Stimulated activated CD4-positive, alpha-beta T cell treated with anti-CD3 and anti-CD28 coated beads, Interleukin-15, amount 100 ng/mL, for 1 hour (primary cell): ENCODE results near the gene PSMB10.

Experiments
- DNase-seq, 2 donors: peaks; one replicate each; pipeline ENCODE4 v3.0.0-alpha.2; 2020; ENCODE audit warnings: low read depth in 1 of 2, low spot score in 1 of 2

PSMB10 gene

GRCh38 chr16:67963662-67964321 lies 27.1 kb upstream of the PSMB10 start:
- DNase-seq, result no peak

GRCh38 chr16:67963292-67963661 lies 26.6 kb upstream of the PSMB10 start:
- no peak for DNase-seq

GRCh38 chr16:67962135-67962534 lies 25.5 kb upstream of the PSMB10 start:
- no peak for DNase-seq

- DNase-seq, result no peak
Observed at GRCh38 chr16:67961551-67961957, 24.9 kb upstream of the PSMB10 start.

- DNase-seq, result no peak
Observed at GRCh38 chr16:67959536-67960329, 23.1 kb upstream of the PSMB10 start.

- no peak for DNase-seq
Observed at GRCh38 chr16:67957622-67958021, 21.0 kb upstream of the PSMB10 start.

GRCh38 chr16:67954421-67955196 lies 18.0 kb upstream of the PSMB10 start:
- no peak for DNase-seq

- DNase-seq, result no peak
Observed at GRCh38 chr16:67953641-67954375, 17.2 kb upstream of the PSMB10 start.

GRCh38 chr16:67951485-67951884 lies 14.8 kb upstream of the PSMB10 start:
- no peak for DNase-seq

GRCh38 chr16:67950335-67950843 lies 13.7 kb upstream of the PSMB10 start:
- no peak for DNase-seq

GRCh38 chr16:67949645-67950044 lies 13.0 kb upstream of the PSMB10 start:
- no peak for DNase-seq

- no peak for DNase-seq
Observed at GRCh38 chr16:67948015-67948414, 11.4 kb upstream of the PSMB10 start.

GRCh38 chr16:67946966-67947558 lies 10.4 kb upstream of the PSMB10 start:
- DNase-seq, result no peak

- no peak for DNase-seq
Observed at GRCh38 chr16:67946128-67946569, 9.5 kb upstream of the PSMB10 start.

- no peak for DNase-seq
Observed at GRCh38 chr16:67945392-67945933, 8.8 kb upstream of the PSMB10 start.

- DNase-seq, result no peak
Observed at GRCh38 chr16:67944690-67945391, 8.2 kb upstream of the PSMB10 start.

GRCh38 chr16:67943619-67944504 lies 7.2 kb upstream of the PSMB10 start, which contains the start of gene LCAT:
TSS of gene LCAT (minus strand) at chr16:67944120. CDS start at chr16:67944101, 19 bp downstream.
- DNase-seq, result no peak

GRCh38 chr16:67943256-67943618 lies 6.6 kb upstream of the PSMB10 start:
- DNase-seq, result no peak
